Measurements from ENCODE around the gene PRUNE1.

- TF ChIP-seq CTCF (IDR thresholded peaks at IDR 0.05), result no peak
- TF ChIP-seq POLR2A (IDR thresholded peaks at IDR 0.05), result no peak
Measured at GRCh38 chr1:150963321-150964163, 44.7 kb upstream of the PRUNE1 start.
